Subcutaneous abdominal adipose tissue (tissue), 5 donors: ENCODE data around the gene EMC10.
A peak's percentile ranks its signal among the peaks of the same experiment; 100 is the strongest.

Experiments
- H3K27ac ChIP-seq: one replicate; pipeline ENCODE4 v1.7.0; 2013; ENCODE audit warnings: low read depth, mild to moderate bottlenecking, inconsistent platforms, low read length, moderate library complexity
- H3K27me3 ChIP-seq, 5 donors: one replicate each; pipeline ENCODE4 v1.7.0; 2013; ENCODE audit warnings: low read length in 5 of 5, inconsistent platforms in 1 of 5; ENCODE audit not compliant: control insufficient read depth in 5 of 5, insufficient read depth in 4 of 5
- H3K36me3 ChIP-seq, 5 donors: one replicate each; pipeline ENCODE4 v1.7.0; 2013; ENCODE audit warnings: low read length in 5 of 5; ENCODE audit not compliant: control insufficient read depth in 5 of 5, insufficient read depth in 5 of 5
- H3K4me1 ChIP-seq, 5 donors: one replicate each; pipeline ENCODE4 v1.7.0; 2013; ENCODE audit warnings: low read length in 5 of 5, mild to moderate bottlenecking in 3 of 5, moderate library complexity in 1 of 5; ENCODE audit not compliant: control insufficient read depth in 5 of 5, insufficient read depth in 5 of 5
- H3K4me3 ChIP-seq, 5 donors: one replicate each; pipeline ENCODE4 v1.7.0; 2013; ENCODE audit warnings: low read length in 5 of 5, low read depth in 1 of 5
- H3K9ac ChIP-seq, 5 donors: one replicate each; pipeline ENCODE4 v1.7.0; 2013; ENCODE audit warnings: low read length in 5 of 5, mild to moderate bottlenecking in 4 of 5, moderate library complexity in 3 of 5
- H3K9me3 ChIP-seq, 5 donors: one replicate each; pipeline ENCODE4 v1.7.0; 2013; ENCODE audit warnings: low read length in 5 of 5; ENCODE audit not compliant: control insufficient read depth in 5 of 5
- donor health status: healthy.
- donor health status: healthy.
- donor health status: healthy.
- donor health status: healthy.
- donor health status: healthy.

The EMC10 gene

DNA sequence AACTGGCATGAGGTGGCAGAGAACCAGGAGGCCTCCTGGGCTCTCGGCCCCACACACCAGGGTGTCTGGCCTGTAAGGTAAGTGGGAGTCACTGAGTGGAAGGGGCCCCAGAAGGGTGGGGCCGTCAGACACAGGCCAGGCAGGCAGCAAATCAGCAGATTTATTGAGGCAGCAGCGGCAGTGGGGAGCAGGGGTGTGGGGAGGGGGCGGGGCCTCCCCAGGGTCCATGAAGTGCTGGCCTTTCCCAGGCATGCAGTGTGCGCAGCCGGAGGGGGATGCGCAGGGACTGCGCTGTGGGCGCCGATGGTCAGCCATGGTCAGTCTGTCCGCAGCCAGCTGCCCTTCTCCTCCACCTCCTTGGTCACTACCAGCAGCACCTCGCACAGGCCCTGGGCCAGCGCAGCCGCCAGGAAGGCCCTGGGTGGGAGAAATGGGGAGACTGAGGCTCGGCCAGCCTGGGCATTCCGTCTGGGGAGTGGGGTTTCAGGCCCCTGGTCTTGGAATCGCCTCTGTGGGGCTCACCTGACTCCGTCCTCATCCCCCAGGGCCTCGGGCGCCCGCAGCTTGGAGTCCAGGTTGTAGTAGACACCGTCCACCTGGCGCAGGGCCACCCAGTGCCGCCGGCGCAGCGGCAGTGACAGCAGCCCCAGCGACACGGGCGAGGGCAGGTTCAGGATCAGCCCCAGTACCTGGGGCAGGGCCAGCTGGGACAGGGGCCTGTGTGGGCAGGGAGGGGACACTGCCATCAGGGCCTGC is 29.7 kb downstream of the EMC10 start:
- H3K4me1 ChIP-seq: peaks cover 3 to 12% (median 11%) of the 10 kb centered on the region in 5 donors
- no peak overlapping the region for H3K9ac ChIP-seq
- H3K4me3 ChIP-seq: no peak overlapping the region
- no peaks in the 10 kb centered on the region for H3K27me3 ChIP-seq
- H3K36me3 ChIP-seq: peaks cover 0 to 12% (median 0%) of the 10 kb centered on the region in 5 donors
- H3K27ac ChIP-seq: no peak overlapping the region
- no peaks in the 10 kb centered on the region for H3K9me3 ChIP-seq

DNA sequence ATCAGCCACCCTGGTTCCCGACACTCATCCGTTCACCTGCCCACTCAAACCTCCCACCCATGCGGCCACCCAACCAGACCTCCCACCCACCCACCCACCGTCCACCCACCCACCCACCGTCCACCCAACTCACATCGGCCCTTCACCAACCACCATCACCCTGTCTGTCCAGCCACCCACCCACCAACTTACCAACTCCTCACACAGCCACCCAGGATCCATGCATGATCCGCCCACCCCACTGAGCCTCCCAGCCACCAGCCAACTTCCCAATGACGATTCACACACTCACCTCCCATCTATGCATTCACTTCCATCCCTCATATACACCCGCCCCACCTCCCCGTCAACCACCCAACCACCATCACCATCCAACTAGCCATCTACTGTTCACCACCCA is 30.4 kb downstream of the EMC10 start:
- no peak overlapping the region for H3K4me3 ChIP-seq

DNA sequence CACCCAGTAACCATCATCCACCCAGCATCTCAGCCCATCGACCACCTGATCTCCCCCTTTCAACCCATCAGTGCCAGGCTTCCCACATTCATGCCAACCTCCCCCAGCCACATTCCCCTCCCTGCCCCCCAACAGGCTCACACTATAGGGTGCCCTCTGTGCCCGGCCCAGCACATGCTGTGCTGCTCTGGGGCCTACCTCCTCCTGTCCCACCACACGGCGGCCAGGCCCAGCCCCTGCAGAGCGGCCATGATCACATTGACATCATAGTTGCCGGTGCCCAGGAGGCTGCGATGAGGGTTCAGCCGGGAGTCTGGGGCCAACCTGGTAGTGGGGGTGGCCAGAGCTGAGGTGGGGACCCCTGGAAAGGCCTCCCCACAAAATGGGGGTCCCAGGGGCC is 31.1 kb downstream of the EMC10 start:
- peaks cover 5 to 19% (median 12%) of the 10 kb centered on the region in 5 donors for H3K4me1 ChIP-seq
- no peaks in the 10 kb centered on the region for H3K9me3 ChIP-seq
- peaks cover 0 to 12% (median 0%) of the 10 kb centered on the region in 5 donors for H3K36me3 ChIP-seq
- H3K9ac ChIP-seq: no peak overlapping the region
- no peak overlapping the region for H3K27ac ChIP-seq
- H3K4me3 ChIP-seq: no peak overlapping the region
- H3K27me3 ChIP-seq: no peaks in the 10 kb centered on the region

More for the DNA sequence above, 30.4 kb downstream of the EMC10 start:
- peaks cover 5 to 16% (median 12%) of the 10 kb centered on the region in 5 donors for H3K4me1 ChIP-seq
- H3K9ac ChIP-seq: no peak overlapping the region
- peaks cover 0 to 12% (median 0%) of the 10 kb centered on the region in 5 donors for H3K36me3 ChIP-seq
- no peak overlapping the region for H3K27ac ChIP-seq
- H3K9me3 ChIP-seq: no peaks in the 10 kb centered on the region
- no peaks in the 10 kb centered on the region for H3K27me3 ChIP-seq

DNA sequence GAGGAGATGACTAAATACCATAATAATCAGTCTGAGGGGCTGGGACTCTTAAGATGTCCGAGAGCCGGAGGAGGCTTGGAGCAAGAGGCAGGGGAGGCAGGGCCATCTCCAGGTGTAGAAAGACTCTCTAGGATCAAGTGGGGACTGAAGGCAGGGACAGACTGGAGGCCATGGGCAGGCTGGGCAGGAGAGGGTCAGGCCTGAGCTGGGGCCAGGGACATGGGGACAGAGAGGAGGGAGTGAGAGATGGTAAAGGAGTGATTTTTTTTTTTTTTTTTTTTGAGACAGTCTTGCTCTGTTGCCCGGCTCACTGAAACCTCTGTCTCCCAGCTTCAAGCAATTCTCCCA is 32.5 kb downstream of the EMC10 start:
- no peak overlapping the region for H3K27ac ChIP-seq
- peaks cover 5 to 19% (median 12%) of the 10 kb centered on the region in 5 donors for H3K4me1 ChIP-seq
- H3K9ac ChIP-seq: no peak overlapping the region
- H3K9me3 ChIP-seq: no peaks in the 10 kb centered on the region
- no peak overlapping the region for H3K4me3 ChIP-seq
- no peaks in the 10 kb centered on the region for H3K27me3 ChIP-seq
- peaks cover 0 to 12% (median 0%) of the 10 kb centered on the region in 5 donors for H3K36me3 ChIP-seq

DNA sequence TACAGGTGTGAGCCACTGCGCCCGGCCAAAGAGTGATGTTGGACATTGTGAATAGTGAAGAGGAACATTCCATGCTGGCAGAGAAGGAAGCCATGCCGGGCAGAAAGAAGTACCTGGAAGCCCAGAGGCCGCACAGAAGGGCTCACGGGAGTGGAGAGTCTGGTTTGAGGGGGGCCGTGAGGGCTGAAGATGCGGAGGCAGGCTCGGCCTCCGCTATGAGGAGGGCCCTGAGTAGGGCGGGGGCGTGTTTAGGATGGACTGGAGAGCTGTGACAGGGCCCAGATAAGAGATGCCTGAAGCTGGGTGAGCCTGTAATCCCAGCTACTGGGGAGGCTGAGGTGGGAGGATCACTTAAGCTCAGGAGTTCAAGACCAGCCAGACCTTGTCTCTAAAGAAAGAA is 33.1 kb downstream of the EMC10 start:
- Histone ChIP-seq H3K9ac (no peak overlapping the region), H3K4me1 (peaks cover 5 to 19% (median 12%) of the 10 kb centered on the region in 5 donors)

DNA sequence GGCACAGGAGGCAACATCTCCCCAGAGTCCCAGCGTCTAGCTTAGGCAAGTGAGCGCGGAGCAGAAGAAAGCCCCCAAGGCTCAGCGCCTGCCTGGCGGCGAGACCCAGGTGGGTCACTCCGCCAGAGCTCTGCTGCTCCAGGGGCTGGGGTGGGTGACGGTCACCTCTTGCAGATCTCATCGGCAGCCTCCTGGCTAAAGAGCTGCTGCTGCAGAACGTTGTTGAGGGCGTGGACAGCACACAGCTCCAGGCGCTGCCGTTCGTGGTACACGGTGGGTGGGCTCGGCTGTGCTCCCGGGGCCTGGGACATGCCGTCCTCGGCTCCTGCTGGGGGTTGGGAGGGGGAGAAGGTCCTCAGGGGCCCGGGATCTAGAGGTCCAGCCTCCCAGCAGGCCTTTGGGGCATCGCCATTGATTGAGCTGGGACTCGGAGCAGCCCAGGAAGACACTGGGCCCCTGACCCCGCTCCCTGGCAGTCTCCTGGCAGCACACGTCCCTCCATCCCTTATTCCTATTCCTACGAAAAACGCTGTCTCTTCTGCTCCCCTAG is 33.9 kb downstream of the EMC10 start:
- Histone ChIP-seq H3K36me3 (peaks cover 0 to 12% (median 0%) of the 10 kb centered on the region in 5 donors), H3K4me3 (peak overlapping the region; percentile 83 to 93 (median 86)), H3K9me3 (no peaks in the 10 kb centered on the region), H3K27ac (no peak overlapping the region), H3K9ac (peak overlapping the region; percentile 63 to 93 (median 84)), H3K4me1 (peaks cover 5 to 19% (median 12%) of the 10 kb centered on the region in 5 donors), H3K27me3 (peaks cover 0 to 3% (median 0%) of the 10 kb centered on the region in 5 donors)

More for the DNA sequence above, 33.1 kb downstream of the EMC10 start:
- H3K27me3 ChIP-seq: peaks cover 0 to 1% (median 0%) of the 10 kb centered on the region in 5 donors
- H3K9me3 ChIP-seq: no peaks in the 10 kb centered on the region
- H3K4me3 ChIP-seq: no peak overlapping the region
- peaks cover 0 to 12% (median 0%) of the 10 kb centered on the region in 5 donors for H3K36me3 ChIP-seq
- H3K27ac ChIP-seq: no peak overlapping the region

DNA sequence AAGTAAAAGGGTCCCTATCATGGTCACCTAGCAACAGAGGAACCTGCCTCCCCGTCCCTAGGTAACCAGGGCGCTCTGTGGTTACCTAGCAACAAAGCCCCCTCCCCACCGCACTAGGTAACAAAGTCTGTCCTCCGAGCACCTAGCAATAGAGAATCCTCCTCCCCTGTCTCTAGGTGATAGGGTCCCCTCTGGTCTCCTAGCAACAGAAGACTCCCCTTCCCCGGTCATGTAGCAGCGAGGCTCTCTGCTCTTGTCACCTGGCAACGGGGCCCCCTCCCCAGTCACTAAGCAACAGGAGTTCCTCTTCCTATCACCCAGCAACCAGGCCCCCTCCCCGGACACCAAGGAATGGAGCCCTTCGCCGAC is 34.4 kb downstream of the EMC10 start:
- Histone ChIP-seq H3K36me3 (peaks cover 0 to 8% (median 0%) of the 10 kb centered on the region in 5 donors), H3K27ac (peak overlapping the region; percentile 46), H3K9ac (peak overlapping the region; percentile 63 to 93 (median 84)), H3K27me3 (peaks cover 0 to 7% (median 0%) of the 10 kb centered on the region in 5 donors), H3K4me3 (peak overlapping the region; percentile 83 to 93 (median 86)), H3K9me3 (no peaks in the 10 kb centered on the region), H3K4me1 (peaks cover 5 to 19% (median 12%) of the 10 kb centered on the region in 5 donors)

DNA sequence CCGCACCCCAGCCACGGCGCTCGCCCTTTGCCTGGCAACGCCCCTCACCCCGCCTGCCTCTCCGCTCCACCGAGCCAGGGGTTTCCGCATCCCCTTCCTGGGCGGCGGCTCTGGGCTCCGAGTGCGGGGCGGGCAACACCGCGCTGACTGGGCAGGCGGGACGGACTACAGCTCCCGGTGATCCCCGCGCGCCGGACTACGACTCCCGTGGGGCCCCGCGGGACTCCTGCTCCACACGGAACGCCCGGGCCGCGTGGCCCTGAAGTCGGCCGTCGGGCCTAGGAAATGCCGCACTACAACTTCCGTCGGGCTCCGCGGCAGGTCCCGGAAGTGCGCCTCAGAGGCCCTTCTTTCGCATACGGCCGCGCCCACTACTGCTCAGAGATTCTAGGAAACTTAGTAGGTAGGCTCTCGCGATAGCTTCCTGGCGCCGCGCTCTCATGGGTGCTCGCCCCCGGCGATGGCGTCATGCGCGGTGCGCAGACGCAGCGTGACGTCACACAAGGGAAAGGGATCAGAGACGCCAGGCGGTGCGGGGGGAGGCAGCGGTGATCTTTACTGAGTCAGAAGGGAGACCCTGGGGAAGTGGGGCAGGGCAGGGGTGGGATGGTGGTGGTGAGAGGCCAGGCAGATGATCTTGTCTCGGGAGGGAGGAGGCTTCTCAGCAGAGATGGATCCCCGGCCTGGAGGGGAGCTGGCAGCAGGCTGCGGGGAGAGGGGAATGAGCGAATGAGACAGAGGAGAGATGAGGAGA is 34.9 kb downstream of the EMC10 start, which contains the start of gene JOSD2:
Gene JOSD2, minus strand, starts transcription at position 123 of the 754 bp plus-strand sequence. CDS start 760 bp downstream, outside the sequence.
- peaks cover 0 to 2% (median 0%) of the 10 kb centered on the region in 5 donors for H3K36me3 ChIP-seq
- H3K27ac ChIP-seq: peak within 1 kb of the TSS; percentile 46
- H3K4me3 ChIP-seq: peak within 1 kb of the TSS; percentile 83 to 93 (median 86)
- H3K9me3 ChIP-seq: no peaks in the 10 kb centered on the region
- H3K27me3 ChIP-seq: peaks cover 0 to 9% (median 0%) of the 10 kb centered on the region in 5 donors
- peak within 1 kb of the TSS; percentile 63 to 93 (median 84) for H3K9ac ChIP-seq
- peaks cover 5 to 19% (median 12%) of the 10 kb centered on the region in 5 donors for H3K4me1 ChIP-seq

DNA sequence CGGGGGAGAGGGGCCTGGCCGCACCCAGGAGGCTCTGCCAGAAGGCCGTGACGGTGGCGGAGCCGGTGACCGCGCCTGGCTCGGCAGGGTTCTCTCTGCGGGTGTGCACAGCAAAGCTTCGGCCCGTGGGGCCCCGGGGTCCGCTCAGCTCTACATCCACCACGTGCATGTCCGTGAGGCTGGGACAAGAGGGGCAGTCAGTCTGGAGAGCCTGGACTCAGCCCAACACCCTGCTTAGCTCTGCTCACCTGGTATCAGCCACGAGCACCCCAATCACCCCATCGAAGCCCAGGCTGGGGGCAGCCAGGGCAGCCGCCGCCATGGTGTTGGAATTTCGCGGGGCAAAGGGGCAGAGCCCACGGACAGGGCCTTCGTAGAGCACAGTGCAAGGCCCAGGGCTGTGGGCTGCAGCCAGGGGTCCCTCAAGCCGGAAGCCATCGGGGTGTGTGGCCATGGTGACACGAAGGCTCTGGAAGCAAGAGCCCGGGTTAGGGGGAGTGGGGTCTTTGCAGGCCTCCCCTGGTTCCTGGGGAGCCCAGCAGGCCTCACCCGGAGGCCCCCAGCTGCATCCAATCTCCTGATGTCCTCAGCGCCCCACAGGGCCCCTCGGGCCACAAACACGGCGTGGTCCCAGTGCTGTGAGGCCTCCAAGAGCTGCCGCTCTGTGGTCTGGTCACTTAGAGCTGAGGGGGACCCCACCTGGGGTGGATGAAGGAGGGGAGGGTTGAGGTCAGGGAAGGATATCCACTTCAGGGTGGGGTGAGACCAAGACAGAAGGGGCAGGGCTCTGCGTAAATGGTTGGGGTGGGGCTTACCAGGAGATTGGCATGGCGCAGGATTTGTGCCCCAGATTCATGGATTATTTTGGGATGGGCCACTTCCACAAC is 36.0 kb downstream of the EMC10 start:
- peak overlapping the region in 1 of 5 donors; percentile 64 for H3K4me3 ChIP-seq
- H3K27ac ChIP-seq: no peak overlapping the region
- H3K9ac ChIP-seq: no peak overlapping the region
- peaks cover 5 to 19% (median 12%) of the 10 kb centered on the region in 5 donors for H3K4me1 ChIP-seq
- no peaks in the 10 kb centered on the region for H3K36me3 ChIP-seq
- no peaks in the 10 kb centered on the region for H3K9me3 ChIP-seq
- H3K27me3 ChIP-seq: peaks cover 0 to 9% (median 0%) of the 10 kb centered on the region in 5 donors
